DMS153 treated with DMSO at 0.1 percent for 48 hours (cell line): Measurements from ENCODE around the gene IPCEF1.

Source experiments
- DNase-seq: peaks from one replicate; lab custom pipeline; 2025; ENCODE audit not compliant: unreplicated experiment; lab: John Stamatoyannopoulos, UW

The IPCEF1 gene, protein sequence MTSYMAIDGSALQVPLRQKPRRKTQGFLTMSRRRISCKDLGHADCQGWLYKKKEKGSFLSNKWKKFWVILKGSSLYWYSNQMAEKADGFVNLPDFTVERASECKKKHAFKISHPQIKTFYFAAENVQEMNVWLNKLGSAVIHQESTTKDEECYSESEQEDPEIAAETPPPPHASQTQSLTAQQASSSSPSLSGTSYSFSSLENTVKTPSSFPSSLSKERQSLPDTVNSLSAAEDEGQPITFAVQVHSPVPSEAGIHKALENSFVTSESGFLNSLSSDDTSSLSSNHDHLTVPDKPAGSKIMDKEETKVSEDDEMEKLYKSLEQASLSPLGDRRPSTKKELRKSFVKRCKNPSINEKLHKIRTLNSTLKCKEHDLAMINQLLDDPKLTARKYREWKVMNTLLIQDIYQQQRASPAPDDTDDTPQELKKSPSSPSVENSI

DNA sequence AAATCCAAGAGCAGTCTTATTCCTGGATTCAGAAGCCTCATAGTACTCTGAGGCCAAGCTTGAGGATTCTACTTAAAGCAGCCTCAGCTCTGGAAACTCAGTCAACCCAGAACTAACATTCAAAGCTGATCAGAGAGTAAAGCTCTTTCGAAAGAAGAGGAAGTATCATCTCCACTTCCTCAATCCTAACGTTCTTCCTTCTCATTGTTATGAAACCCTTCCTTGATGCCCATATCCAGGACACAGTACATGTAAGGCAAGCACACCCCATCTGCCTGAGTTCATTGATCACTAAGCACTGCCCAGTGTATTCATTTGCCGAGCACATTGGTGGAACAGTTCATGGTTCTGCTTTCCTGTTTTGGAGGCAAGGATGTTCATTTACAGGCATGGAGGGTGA, at the start of gene IPCEF1:
Gene IPCEF1 (minus strand): TSS at position 114 of the 400 bp plus-strand sequence. CDS start 90,856 bp downstream, outside the sequence.
- no peak for DNase-seq

DNA sequence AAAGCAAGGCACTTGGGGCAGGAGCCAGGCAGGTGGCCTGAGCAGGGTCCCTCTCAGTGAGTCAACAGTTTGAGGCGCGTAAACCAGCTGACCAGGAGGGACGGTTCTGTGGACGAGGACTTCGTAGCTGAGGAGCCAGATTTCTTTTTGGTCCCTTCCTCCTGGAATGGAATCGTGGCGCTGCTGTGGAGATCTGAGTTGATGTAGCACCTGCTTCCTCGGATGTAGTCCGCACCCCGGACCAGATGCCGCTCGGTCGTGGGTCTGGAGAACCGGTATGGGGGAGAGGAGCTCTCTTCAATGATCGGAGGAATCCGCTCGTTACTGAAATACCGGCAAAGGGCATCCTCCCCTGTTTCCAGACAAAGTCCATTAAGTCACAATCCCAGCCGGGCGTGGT, 49.7 kb upstream of the IPCEF1 start:
- DNase-seq: no peak

DNA sequence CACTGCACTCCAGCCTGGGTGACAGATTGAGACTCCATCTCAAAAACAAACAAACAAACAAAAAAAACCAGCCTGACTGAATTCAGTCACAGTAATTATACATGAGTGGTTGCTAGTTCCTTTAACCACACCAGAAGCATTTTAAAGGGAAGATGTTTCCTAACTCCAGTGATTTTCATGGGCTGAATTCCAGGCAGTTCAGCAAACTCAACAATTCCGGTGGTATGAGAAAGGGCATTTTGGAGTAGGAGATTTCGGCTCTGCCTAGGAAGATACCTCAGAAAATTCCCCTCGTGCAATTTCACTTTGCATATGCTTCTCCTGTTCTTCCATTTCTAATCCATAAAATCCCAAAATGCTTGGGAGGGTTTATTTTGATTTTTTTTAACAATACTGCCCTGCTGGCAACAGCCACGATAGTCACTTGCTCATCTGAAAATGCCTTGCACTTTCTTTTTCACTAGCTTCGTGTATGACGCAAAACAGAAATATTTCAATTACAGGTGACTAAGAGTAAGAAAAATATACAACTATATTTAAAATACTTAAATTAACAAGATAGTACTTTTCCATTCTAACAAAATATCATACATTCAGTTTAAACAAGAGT, 48.3 kb upstream of the IPCEF1 start:
- no peak for DNase-seq

DNA sequence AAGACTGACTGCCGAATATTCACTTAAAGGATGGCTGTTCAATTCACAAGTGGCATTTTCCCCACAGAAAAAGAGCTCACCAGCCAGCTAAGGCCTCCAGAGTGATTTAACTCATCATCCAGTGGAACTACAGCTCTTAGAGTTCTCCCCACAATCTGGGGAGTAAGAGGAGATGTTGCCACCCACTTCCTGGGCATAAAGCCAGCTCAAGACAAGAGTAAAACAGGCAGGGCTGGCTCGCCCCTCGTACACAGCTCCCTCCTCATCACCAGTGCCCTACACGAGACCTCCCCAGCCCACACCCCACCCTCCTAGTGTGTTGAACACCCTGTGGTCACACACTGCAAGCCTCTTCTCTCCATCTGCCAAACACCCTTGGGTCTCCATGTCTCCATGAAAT, 47.2 kb upstream of the IPCEF1 start:
- DNase-seq: no peak

DNA sequence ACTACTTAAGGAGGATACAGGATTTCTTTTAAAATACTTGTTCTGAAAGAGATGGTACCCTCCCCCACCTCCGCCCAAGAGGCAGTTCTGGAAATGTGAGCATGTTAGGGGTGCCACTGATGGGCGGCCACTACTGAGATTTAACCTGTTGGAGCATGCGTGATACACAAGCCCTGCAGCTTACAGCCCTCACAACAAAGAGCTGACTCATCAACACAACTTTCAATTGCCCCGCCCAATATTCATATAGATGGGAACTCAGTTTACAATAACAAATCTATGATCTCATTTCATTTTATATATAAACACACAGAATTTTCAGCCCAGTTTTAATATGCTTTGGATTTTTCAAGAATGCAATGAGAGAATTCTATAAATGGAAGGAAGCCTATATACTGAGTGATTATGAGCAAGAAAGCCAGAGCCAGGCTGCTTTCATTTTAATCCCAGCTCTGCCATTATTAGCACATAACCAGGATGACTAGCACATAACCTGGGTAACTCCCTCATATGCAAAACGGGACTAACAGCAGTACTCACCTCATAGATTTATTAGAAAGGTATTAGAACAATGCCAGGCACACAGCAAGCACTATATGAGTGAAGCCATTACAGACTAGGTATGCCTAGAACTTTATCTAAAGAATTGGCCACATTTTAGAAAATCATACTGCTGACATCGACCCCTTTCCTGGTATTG, 45.6 kb upstream of the IPCEF1 start:
- no peak for DNase-seq

DNA sequence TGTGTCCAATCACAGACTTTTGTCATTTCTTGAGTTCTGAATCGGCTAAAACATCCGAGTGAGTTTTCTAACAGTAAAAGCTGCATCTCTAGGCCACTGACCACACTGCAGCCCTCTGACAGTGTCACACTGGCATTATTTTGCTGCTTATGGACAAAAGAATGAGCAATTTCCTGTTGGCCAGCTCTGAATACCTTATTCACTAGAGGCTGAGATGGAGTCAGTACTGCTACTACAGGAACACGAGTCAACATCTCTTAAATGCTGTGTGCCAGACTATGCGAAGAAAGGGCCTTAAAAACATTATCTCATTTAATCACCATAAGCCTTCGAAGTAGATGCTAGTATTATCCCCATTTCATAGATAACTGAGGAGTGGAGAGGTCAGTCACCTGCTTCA, 42.5 kb upstream of the IPCEF1 start:
- DNase-seq: no peak

DNA sequence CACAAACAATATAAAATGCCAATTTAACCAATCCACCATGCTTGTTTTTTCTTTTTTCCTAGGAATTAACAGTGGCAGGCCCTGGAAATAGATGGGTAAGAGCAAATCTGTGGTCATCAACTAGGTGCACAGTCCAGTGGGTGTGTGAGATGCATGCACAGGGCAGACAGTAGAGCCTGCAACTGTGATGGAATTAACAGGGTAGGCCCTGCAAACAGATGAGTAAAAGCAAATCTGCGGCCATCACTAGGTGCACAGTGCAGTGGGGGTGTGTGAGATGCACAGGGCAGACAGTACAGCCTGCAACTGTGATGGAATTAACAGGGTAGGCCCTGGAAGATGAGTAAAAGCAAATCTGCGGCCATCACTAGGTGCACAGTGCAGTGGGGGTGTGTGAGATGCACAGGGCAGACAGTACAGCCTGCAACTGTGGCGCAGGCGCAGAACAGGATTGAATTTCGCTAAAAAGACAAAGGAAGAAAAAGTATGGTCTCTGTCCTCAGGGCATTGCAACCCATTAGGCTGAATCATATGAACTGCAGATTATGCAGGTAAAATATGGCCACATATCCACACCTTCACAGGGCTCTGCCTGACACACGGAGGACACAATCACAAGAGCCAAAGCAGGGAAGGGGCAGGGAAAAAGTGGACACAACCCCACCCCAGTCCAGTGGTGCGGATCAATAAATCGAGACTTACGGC, 41.0 kb upstream of the IPCEF1 start:
- no peak for DNase-seq

DNA sequence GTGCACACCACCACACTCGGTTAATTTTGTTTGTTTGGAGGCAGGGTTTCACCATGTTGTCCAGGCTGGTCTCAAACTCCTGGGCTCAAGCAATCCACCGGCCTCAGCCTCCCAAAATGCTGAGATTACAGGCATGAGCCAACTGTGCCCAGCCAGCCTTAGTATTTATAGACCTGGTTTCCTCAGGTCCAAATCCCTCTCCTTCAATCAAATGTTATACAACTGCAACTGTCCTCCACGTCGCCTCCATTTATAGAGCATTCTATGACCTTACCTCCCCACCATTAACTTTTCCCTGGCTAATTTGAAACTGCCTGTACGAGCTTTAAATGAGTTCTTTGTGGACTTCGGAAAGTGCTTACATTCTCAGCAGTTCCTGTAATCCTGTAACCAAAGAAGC, 39.3 kb upstream of the IPCEF1 start:
- no peak for DNase-seq

DNA sequence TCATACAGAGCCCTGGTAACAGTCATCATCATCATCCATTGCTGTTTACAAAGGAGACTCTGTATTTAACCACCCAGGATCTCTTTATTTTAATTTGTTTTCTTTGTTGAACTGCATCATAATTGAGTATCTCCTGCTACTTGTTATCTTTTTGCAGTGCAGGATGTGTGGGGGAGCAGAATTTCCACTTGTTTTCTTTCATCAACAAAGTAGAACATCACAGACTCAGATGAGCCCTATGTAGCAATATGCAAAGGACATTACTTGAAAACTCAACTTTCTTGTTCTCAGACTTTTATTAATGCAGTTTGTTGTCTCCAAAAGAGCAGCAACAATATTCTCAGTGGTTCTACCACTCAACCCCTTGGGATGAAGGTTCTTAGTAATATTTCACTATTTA, 38.7 kb upstream of the IPCEF1 start:
- DNase-seq: no peak

DNA sequence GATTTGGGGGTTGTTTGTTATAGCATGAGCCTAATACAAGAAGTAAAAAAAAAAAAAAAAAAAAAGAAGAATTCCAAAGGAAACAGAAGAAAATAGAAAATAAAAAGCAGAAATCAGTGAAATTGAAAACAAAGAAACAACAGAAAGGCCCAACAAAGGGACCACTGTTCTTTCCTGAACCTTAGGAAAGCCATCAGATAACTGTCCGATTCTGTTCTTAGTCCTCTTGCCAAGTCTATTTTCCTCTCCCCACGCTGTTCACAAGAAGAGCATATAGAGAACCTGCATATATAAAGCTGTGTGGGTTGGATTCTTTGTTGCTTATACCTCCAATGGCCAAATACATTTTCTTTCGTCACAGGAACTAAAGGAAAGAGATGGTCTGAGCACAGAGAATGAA, 38.0 kb upstream of the IPCEF1 start:
- no peak for DNase-seq

DNA sequence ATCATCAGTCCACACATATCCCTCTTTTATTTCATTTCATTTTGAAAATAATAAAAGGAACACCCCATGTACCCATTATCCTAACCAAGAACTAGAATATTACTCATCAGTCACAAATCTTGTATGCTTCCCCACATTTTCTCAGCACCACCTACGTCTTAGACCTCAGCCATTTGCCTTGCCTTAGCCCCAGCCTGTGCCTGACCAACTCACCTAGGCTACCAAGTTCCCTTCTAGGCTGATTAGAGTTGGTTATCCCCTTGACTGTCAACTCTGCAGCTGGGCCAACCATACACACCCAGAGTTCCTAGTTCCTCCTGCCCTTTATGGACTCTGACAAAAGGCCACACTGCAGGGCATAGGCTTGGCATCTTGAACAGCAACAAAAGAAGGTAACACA, 33.4 kb upstream of the IPCEF1 start:
- no peak for DNase-seq

DNA sequence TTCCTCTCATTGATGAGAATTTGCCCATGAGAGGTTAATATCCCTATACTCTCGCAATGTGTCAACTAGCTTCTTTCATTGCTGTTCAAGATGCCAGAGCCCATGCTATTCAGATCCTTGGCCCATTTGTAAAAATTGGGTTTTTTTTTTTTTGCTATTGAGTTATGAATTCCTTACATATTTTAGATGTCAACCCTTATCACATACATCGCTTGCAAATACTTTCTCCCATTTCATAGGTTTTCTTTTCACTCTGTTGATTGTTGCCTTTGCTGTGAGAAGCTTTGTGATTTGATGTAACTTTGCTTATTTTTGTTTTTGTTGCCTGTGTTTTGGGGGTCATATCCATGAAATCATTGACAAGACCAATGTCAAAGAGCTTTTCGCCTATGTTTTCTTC, 32.2 kb upstream of the IPCEF1 start:
- no peak for DNase-seq

DNA sequence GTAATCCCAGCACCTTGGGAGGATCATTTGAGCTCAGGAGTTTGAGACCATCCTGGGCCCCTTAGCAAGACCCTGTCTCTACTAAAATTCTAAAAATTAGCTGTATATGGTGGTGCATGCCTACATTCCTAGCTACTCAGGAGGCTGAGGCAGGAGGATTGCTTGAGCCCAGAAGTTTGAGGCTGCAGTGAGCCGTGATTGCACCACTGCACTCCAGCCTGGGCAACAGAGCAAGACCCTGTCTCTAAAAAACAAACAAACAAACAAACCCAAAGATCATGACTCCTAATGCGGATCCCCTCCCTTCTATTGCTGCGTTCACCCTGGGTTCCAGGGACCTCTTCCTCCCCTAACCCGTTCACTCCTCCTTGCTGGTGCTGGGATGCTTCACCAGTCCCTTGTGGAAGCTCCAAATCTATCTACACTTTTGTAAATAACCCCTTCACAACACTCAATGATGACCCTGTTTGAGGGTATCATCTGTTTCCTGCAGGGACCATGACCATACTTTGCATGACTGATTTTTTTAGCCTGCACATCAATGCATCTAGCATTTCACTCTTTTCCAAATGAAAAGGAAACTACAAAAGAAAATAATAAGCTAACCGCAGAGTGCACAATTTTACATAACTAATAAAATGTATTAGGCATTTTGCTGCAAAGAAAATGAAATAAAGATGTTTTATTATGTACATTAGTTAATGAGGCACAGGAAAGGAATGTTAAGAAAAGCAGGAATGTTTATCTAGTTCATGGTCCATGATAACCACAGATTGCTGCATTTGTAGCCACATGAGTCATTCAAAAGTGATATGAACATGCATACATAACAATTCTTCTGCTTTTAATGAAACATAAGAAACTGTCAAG, 30.5 kb upstream of the IPCEF1 start:
- DNase-seq: no peak

DNA sequence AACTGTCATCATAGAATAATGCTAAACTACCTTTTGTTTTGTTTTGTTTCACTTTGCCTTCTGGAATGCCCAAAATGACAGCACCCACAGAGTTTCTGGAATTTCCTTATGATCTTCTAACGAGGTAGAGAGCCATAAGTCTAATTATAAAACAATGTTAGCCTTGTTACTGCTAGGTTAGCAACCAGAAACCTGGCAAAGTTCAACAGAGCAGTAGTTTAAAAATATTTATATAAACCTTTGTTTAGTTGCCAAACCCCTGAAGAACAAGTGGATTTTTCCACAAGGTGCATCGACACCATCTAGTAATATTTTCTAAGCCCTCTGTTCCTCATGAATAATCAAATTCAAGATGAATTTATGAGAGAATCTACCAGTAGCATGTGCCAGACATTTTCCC, 27.6 kb upstream of the IPCEF1 start:
- no peak for DNase-seq

DNA sequence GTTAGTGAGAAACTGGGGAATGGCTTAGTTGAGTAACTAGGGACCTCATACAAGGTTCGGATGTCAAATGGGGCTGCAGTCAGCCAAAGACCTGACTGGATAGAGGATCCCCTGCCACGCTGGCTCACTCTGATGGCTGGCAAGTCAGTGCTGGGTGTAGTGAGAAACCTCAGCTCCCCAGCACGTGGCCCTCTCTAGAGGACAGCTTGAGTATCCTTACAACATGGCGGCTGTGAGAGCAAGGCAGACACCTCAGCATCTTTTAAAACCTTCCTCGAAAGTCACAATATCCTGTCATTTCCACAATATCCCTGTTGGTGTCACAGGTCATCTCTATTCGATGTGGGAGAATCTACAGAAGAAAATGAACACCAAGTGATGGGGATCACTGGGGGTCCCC, 26.7 kb upstream of the IPCEF1 start:
- no peak for DNase-seq

DNA sequence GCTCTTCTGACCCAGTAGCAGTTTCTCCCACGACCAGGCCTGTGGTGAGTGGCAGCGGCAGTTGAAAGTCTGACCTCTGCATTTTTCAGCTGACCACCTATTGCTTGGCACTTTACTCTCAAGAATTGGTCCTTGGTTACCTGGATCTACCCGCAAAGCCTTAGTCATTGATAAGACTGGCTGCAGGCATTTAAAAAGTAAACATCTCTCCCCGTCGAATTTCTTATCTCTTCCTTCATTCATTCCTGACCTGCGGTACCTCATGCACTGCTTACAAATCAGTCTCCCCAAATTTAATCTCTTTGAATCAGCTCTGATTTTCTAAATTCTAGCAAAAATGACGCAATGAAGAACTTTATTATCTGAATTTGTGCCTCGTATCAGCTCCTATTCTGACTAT, 26.1 kb upstream of the IPCEF1 start:
- no peak for DNase-seq

DNA sequence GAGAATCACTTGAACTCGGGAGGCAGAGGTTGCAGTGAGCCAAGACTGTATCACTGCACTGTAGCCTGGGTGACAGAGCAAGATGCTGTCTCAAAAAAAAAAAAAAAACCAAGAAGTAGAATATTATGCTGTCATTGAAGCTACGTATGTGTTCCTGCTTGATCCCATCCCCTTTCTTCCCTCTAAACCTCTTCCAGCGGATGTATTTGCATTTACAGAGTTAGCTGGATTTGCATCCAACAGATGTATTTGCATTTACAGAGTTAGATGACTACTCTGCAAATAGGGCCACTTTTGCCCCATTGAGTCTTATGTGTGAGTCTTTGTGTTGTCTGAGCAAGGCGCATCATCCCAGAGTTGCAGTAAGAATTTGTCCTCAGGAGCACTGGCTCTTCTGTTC, 24.9 kb upstream of the IPCEF1 start:
- no peak for DNase-seq

DNA sequence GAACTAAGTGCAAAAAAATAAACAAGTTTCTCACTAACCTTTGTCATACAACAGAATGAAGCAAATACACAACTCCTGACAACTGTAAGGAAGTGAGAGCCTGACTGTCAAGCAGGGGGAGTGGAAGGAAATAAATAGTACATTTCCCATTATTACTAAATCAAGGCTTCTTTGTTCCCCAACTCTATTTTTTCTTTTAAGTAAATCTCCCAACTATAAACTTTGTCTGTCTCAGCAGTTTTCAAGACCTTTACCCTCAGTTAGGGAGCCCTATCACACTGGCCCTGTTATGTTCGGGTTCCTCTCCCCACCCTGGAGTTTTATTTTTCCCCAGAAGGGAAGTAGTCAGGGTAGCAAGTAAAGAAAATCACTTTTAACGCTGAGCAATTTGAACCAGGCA, 24.1 kb upstream of the IPCEF1 start:
- no peak for DNase-seq

DNA sequence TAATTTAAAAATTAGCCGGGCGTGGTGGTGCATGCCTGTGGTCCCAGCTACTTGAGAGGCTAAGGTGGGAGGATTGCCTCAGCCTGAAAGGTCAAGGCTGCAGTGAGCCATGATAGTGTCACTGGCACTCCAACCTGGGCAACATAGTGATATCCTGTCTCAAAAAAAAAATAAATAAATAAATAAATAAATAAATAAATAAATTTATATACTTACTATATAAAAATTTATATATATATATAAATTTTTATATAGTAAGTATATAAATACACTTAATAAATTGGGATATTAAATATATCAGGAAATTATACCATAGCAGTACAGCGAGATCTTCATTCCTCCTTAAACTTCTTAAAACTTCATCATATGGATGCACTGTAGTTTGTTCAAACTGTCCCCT, 23.0 kb upstream of the IPCEF1 start:
- DNase-seq: no peak

DNA sequence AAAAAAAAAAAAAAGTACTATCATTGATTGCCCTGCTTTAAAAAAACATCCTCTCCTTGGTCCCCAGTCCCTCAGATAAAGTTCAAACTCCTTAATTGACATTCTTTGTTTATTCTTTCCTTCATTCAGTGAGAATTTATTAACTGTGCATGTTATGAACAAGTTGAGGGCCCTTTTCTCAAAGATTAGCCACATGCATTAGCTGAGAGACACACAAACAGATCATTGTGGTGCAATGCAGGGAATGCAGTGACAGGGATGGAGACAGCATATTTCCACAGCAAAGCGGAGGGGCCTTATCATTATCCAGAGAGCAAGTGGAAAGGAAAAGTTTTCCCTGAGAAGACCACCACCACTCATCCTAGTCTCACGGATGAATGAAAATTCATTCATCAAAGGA, 21.9 kb upstream of the IPCEF1 start:
- DNase-seq: no peak

DNA sequence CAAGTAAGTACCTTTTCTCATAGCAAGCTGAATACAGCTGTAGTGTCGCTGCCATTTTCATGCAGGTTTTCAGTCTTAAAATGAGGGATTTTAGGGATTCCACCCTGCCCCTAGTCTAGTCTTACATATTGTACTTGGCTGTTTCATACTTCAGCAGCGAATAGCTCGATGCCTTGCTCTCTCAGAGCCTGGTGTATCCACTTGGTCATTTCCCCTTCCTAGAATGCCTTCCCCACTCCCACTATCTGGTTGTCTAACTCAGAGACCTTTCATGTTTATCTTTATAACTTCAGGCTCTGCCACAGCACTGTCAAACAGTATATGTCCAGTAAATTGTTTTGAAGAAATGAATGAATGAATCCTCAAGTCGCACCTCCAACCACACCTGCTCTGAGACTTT, 21.1 kb upstream of the IPCEF1 start:
- DNase-seq: no peak
